NCI-H82 (cell line): ENCODE measurements around the gene CFAP221.

Source experiments
- DNase-seq: peaks from one replicate; lab custom pipeline; 2025; lab: John Stamatoyannopoulos, UW

The CFAP221 gene

DNA sequence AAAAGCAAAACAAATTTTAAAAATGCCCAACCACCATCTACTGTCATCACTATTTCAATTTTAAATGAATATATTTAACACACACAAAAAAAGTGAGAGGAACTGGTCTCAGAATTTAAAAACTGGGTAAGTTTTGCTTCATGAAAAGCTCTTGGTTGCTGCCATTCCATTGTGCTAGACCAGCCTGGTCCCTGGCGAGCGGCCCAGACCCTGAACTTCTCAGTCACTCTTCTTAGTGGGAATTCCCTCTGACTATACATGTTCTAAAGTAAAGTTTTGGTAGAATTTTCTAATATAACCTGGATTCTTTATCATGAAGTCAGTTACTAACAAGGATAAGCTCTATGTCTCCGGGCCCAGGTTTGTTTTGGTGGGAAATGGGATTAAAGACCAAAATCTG lies 99.9 kb downstream of the CFAP221 start:
- no peak for DNase-seq

GRCh38 chr2:119645173-119645855 lies 101.1 kb downstream of the CFAP221 start:
- DNase-seq = no peak

DNA sequence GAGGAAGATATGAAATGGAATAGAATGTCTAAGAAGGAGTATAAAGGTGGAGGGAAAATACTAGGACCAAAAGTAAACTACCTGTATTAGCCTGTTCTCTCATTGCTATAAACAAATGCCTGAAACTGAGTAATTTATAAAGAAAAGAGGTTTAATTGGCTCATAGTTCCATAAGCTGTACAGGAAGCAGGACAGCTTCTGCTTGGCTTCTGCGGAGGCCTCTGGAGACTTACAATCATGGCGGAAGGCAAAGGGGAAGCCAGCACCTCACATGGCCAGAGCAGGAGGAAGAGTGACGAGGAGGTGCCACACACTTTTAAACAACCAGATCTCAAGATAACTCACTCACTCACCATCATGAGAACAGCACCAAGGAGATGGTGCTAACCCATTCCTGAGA lies 101.9 kb downstream of the CFAP221 start:
- no peak for DNase-seq

GRCh38 chr2:119647440-119648169 lies 103.4 kb downstream of the CFAP221 start:
- DNase-seq = no peak

- DNase-seq = no peak
These were observed 105.2 kb downstream of the CFAP221 start for GRCh38 chr2:119649364-119649917.

- DNase-seq = no peak
These were observed 106.0 kb downstream of the CFAP221 start for GRCh38 chr2:119650206-119650605.

DNA sequence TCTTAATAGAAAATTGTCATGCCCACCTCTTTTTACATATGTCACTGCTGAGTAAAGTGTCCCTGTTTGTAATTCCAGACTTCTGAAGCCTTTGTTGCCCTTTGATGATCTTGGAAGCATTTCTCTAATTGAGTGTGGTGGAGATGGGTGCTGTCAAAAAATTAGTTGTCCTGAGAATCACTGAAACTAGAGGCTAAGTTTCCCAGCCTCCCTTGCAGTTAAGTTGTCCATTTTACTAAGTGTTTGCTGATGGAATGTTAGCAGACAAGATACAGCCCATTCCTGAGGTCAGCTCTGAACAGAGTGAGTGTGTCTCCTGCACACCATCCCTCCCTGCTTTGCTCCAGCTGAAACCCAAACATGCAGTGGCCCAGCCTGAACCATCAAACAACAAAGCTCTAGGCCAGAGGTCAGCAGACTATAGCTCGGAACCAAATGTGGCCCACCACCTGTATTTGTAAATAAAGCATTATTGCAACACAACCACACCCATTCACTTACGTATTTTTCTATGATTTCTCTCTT lies 106.7 kb downstream of the CFAP221 start:
- DNase-seq = no peak

GRCh38 chr2:119657466-119658145 lies 113.4 kb downstream of the CFAP221 start:
- DNase-seq = no peak

DNA sequence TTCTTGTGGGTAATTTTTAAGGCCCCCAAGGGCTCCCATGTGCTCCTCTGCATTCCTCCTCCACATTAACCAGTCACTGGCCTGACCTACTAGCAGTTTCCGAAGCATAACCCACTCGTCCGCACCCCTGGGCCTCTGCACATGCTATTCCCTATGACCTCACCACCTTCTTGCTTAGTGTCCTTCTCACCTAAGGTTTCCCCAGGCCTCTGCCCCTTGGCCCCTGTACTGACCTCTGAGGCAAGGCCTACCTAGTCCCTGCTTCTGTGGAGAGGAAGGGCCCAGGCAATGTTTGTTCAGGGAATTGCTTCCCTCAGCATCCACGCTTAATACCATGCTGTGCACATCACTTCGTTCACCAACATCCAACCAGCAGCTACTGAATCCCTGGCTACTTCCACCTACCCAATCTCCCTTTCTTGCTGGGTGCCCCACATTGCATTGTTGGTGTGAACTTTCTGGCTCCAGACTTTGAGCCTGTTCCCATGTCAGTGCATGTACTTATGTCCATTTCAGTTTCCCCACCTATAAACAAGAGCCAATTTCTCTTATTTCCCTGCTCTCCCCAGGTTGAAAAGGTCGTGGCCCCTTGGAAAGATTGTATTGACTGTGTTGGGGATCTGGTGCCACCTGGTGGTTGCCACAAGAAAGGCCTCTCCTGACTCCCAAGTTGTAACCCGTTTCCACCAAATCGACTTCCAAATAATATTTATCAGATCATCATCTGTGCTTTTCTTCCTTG lies 115.5 kb downstream of the CFAP221 start:
- DNase-seq = peak; percentile 76

DNA sequence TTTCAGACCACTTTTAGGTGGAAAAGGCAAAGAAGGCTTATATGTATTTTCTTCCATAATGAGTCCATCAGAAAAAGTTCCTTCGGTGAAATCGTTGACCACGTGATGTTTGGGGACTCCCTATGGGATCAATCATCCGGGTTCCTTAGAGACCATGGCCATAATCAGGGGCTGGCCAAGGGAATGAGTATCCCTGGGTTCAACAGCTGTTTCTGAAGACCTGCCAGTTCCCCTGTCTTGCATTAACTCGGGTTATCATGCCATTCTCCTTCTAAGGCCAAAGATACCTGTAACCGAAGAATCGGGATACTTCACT lies 116.1 kb downstream of the CFAP221 start:
- DNase-seq = no peak

GRCh38 chr2:119662297-119662696 lies 118.0 kb downstream of the CFAP221 start:
- DNase-seq = no peak

DNA sequence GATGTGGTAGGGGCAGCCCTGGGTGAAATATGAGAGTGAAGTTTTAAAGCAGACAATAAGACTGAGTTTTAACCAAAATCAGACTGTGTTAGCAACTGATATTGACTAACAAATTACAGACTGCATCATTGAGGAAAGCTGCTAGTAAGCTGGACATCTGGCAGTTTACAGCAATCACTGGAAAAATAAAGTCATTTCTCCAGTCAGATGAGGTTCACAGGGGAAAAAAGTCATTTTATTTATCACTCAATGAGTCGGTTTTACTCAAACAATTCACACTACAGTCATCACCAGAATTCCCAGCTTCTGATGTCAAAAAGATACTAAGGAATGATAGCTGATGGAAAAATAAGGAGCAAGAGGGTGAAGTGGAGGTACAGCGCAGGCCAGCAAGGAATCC lies 124.3 kb downstream of the CFAP221 start:
- no peak for DNase-seq

- DNase-seq = no peak
These were observed 126.8 kb downstream of the CFAP221 start for GRCh38 chr2:119671016-119671415.

DNA sequence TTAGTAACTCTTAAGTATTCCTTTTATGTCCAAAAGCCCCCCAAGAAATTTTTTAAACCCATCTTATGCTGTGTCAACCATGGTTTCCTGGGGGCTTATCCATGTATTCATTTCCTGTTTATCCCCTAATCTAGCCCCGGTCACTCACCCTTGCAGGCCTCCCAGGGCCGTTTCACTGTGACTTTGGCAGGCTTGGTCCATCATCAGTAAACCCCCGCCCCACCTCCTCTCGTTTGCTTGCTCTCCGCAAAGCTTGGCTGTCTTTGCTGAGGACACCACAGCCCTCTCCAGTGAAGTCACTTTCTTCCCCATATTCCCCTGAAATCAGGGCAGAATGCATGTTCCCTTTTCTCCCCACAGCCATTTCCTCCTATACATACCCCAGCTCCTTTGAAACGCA lies 127.5 kb downstream of the CFAP221 start:
- DNase-seq = no peak

DNA sequence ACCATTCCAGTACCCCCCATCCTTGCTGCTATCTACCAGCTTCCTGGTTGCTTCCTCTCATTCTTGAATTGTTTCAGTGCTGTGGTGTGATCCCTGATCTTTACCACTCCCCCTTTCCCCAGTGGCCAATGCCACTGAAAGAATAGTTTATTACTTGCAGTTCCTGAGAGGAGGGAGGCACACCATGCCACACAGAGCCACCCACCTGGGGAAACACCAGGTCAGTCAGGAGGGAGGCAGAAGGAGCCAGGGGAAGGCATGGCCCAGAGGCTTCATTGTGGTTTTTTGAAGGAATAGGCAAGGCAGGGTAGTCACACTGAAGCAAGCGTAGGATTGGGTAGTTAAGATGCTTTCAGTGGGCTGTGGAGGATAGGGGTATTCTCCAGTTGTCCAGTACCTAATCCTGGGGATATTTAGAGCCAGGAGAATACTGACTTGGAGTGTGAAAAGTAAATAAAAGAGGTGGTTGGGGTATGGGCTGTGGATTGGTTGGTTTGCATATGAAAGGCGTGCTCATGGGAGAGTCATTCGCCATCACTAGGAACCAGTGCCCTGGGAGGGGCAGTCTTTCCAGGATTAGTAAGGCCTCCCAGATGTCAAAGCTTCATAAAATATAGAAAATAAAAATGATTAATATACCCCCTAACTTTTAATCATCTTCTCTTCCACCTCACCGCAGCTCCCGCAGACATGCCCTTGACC lies 128.1 kb downstream of the CFAP221 start:
- DNase-seq = no peak

DNA sequence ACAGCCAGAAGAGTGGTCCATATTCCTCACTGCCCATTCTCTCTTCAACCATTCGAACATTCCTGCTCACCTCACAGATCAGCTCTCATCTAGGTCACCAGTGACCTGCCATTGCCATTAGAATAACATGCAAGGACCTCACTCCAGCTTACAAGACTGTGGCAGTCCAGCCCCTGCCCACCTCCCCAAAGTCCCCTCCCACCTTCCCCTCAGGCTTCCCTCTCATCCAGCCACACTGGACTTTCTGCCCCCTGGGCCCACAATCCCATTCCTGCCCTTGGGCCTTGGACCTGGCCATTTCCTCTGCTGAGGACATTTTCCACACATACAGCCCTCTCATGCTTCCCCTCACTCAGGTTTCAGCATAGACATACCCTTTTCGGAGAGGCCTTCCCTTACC lies 129.5 kb downstream of the CFAP221 start:
- no peak for DNase-seq

- no peak for DNase-seq
These were observed 130.7 kb downstream of the CFAP221 start for GRCh38 chr2:119674711-119675500.

DNA sequence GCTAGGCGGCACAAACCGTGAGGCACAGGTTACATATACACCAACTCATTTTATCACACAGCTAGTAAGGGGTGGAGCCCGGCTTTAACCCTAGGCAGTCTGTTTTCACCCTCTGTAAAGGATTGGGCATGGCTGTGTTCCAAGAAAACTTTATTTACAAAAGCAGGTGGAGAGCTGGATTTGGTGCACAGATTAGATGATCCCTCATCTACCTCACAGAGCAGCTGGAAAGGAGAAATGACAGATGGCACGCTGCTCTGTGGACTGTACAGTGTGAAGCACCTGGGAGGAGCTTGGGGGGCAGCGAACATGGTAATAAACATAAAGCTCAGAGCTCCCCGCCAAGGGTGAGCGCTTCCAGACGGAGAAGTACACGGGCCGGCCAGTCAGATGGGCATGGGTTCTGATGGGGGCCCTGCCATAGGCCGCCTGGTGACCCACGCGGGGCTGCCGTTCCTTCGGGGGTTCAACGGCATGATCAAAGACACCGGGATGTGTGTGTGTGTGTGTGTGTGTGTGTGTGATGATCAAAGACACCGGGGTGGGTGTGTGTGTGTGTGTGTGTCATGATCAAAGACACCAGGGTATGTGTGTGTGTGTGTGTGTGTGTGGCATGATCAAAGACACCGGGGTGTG lies 133.9 kb downstream of the CFAP221 start:
- peak; percentile 99 for DNase-seq

GRCh38 chr2:119679526-119679837 lies 135.2 kb downstream of the CFAP221 start:
- no peak for DNase-seq

- peak; percentile 99 for DNase-seq
These were observed 135.6 kb downstream of the CFAP221 start for GRCh38 chr2:119679846-119680245.
